Measurements from ENCODE around the gene TXNDC2. TPM values are rescaled to one million over a fixed set of nuclear protein-coding genes. Genes with fewer than 3 reads are reported as not detected.

TXNDC2 gene
- total RNA-seq, 1 donor from 2014 or later, result not detected

DNA sequence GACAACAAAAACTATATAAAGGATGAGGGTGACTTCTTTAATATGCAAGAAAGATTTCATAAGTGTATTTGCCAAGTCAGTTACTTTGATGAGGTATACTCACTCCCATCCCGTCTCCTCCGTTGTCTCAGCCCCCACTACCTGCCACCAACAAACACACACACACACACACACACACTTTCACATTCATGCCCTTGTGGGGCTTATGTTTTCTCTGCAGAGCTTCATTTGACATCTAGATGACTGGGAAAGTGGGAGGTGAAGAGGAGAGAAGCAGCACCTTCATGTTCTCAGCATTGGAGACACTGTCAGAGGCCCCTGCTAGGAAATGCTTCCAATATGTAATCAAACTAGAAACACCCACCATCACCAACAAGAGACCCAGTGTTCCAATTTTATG is 22.5 kb upstream of the TXNDC2 start:
- Histone ChIP-seq H3K4me2 (no peak overlapping the region), H3K4me1 (no peaks in the 10 kb centered on the region), H4K20me1 (ENCODE audit: low read depth) (no peaks in the 10 kb centered on the region), H3K27me3 (no peaks in the 10 kb centered on the region), H3K36me3 (no peaks in the 10 kb centered on the region), H3K9me3 (ENCODE audit: low read depth) (peaks cover 4% of the 10 kb centered on the region), H3K27ac (no peak overlapping the region), H2AFZ (replicated peaks) (no peak overlapping the region), H3F3A (ENCODE audit: low read depth) (no peaks in the 10 kb centered on the region), H3K79me2 (ENCODE audit: low read depth) (no peaks in the 10 kb centered on the region), H3K4me3 (no peak overlapping the region), H3K9ac (no peak overlapping the region)
- no peak overlapping the region for H3K27ac Mint-ChIP-seq
- no peak for DNase-seq (ENCODE audit: low spot score)
- H3K9me3 Mint-ChIP-seq, result peaks cover 15% of the 10 kb centered on the region
- TF ChIP-seq EZH2phosphoT487 (IDR thresholded peaks at IDR 0.05), result no peak
- peaks cover 14% of the 10 kb centered on the region for H3K4me1 Mint-ChIP-seq
- no peak overlapping the region for H3K4me3 Mint-ChIP-seq
- peaks cover 3% of the 10 kb centered on the region for H3K27me3 Mint-ChIP-seq (ENCODE audit: insufficient read depth, low read depth)
- peaks cover 9% of the 10 kb centered on the region for H3K36me3 Mint-ChIP-seq

- H3K27ac ChIP-seq, result no peak overlapping the region
- H3K4me1 Mint-ChIP-seq, result peaks cover 33% of the 10 kb centered on the region
- no peak overlapping the region for H3K27ac Mint-ChIP-seq
- no peaks in the 10 kb centered on the region for H3K79me2 ChIP-seq (ENCODE audit: low read depth)
- no peaks in the 10 kb centered on the region for H3K27me3 Mint-ChIP-seq (ENCODE audit: insufficient read depth, low read depth)
- H2AFZ ChIP-seq (replicated peaks), result no peak overlapping the region
- peaks cover 15% of the 10 kb centered on the region for H3K9me3 Mint-ChIP-seq
- H3K4me2 ChIP-seq, result no peak overlapping the region
- H3K4me3 ChIP-seq, result no peak overlapping the region
- no peaks in the 10 kb centered on the region for H4K20me1 ChIP-seq (ENCODE audit: low read depth)
- no peaks in the 10 kb centered on the region for H3K27me3 ChIP-seq
- TF ChIP-seq EZH2 (IDR thresholded peaks at IDR 0.05) (no peak), EZH2phosphoT487 (IDR thresholded peaks at IDR 0.05) (no peak), CTCF (IDR thresholded peaks at IDR 0.05) (no peak)
- no peak overlapping the region for H3K4me3 Mint-ChIP-seq
- no peak for DNase-seq (ENCODE audit: low spot score)
- no peak overlapping the region for H3K9ac ChIP-seq
- H3K36me3 ChIP-seq, result no peaks in the 10 kb centered on the region
- no peaks in the 10 kb centered on the region for H3F3A ChIP-seq (ENCODE audit: low read depth)
- H3K4me1 ChIP-seq, result peaks cover 13% of the 10 kb centered on the region
- peaks cover 4% of the 10 kb centered on the region for H3K9me3 ChIP-seq (ENCODE audit: low read depth)
- peaks cover 9% of the 10 kb centered on the region for H3K36me3 Mint-ChIP-seq
Observed at GRCh38 chr18:9865764-9866490, 19.8 kb upstream of the TXNDC2 start.

- Histone ChIP-seq H3F3A (ENCODE audit: low read depth) (no peaks in the 10 kb centered on the region), H3K4me3 (no peak overlapping the region), H3K4me2 (no peak overlapping the region), H3K9me3 (ENCODE audit: low read depth) (peaks cover 4% of the 10 kb centered on the region), H4K20me1 (ENCODE audit: low read depth) (no peaks in the 10 kb centered on the region), H2AFZ (replicated peaks) (no peak overlapping the region), H3K4me1 (peaks cover 13% of the 10 kb centered on the region), H3K79me2 (ENCODE audit: low read depth) (no peaks in the 10 kb centered on the region), H3K36me3 (no peaks in the 10 kb centered on the region), H3K27me3 (no peaks in the 10 kb centered on the region), H3K9ac (no peak overlapping the region), H3K27ac (no peak overlapping the region)
- no peak for TF ChIP-seq CTCF (IDR thresholded peaks at IDR 0.05)
- no peak for TF ChIP-seq EZH2phosphoT487 (IDR thresholded peaks at IDR 0.05)
- no peak for TF ChIP-seq EZH2 (IDR thresholded peaks at IDR 0.05)
- Mint-ChIP-seq H3K27me3 (ENCODE audit: insufficient read depth, low read depth) (no peaks in the 10 kb centered on the region), H3K36me3 (peaks cover 9% of the 10 kb centered on the region), H3K4me3 (no peak overlapping the region), H3K9me3 (peaks cover 15% of the 10 kb centered on the region), H3K27ac (no peak overlapping the region), H3K4me1 (peaks cover 34% of the 10 kb centered on the region)
- no peak for DNase-seq (ENCODE audit: low spot score)
Observed at GRCh38 chr18:9866627-9867026, 19.1 kb upstream of the TXNDC2 start.

- H3K27me3 ChIP-seq, result no peaks in the 10 kb centered on the region
- H3K4me2 ChIP-seq, result no peak overlapping the region
- Mint-ChIP-seq H3K27me3 (ENCODE audit: insufficient read depth, low read depth) (no peaks in the 10 kb centered on the region), H3K4me1 (peaks cover 35% of the 10 kb centered on the region), H3K9me3 (peaks cover 15% of the 10 kb centered on the region), H3K27ac (no peak overlapping the region), H3K4me3 (no peak overlapping the region), H3K36me3 (peaks cover 9% of the 10 kb centered on the region)
- no peak for DNase-seq (ENCODE audit: low spot score)
- TF ChIP-seq EZH2phosphoT487 (IDR thresholded peaks at IDR 0.05) (no peak), CTCF (IDR thresholded peaks at IDR 0.05) (no peak), EZH2 (IDR thresholded peaks at IDR 0.05) (no peak)
- no peak overlapping the region for H3K27ac ChIP-seq
- H4K20me1 ChIP-seq (ENCODE audit: low read depth), result no peaks in the 10 kb centered on the region
- no peak overlapping the region for H3K9ac ChIP-seq
- no peaks in the 10 kb centered on the region for H3K79me2 ChIP-seq (ENCODE audit: low read depth)
- no peak overlapping the region for H2AFZ ChIP-seq (replicated peaks)
- H3K9me3 ChIP-seq (ENCODE audit: low read depth), result peaks cover 4% of the 10 kb centered on the region
- no peaks in the 10 kb centered on the region for H3K36me3 ChIP-seq
- H3K4me1 ChIP-seq, result peaks cover 13% of the 10 kb centered on the region
- no peaks in the 10 kb centered on the region for H3F3A ChIP-seq (ENCODE audit: low read depth)
- H3K4me3 ChIP-seq, result no peak overlapping the region
Observed at GRCh38 chr18:9867071-9867594, 18.6 kb upstream of the TXNDC2 start.

Data from neural progenitor cell (in vitro differentiated cells).